Measurements from ENCODE around the gene CTCFL.

CTCFL gene

DNA sequence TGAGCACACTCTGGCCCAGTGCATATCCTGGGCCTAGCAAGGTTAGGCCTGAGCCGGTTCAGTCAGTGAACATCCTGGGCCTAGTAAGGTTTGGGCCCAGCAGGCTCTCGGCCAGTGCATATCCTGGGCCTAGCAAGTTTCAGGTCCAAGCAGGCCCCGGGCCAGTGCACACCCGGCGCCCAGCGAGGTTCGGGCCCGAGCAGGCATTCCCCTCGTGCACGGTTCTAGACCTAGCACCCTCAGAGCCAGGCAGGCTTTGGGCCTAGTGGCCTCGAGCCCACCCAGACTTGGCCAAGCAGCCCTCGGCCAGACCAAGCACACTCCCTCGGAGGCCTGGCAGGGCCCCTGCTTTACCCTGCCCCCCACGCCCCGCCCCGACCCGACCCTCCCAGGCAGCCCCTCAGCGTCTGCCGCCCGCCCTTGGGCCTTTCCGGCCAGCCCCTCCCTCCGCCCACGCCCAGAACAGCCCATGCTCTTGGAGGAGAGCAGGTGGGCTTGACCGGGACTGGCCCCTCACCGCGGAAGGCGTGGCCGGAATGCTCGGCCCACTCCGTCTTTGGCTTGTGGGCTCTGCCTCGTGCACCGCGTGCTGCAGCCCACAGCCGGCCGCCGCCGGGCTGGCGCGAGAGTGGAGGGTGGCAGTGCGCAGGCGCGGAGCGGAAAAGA, at the start of gene CTCFL:
Gene CTCFL, minus strand, starts transcription at position 630 of the 666 bp plus-strand sequence. CDS start 935 bp downstream, outside the sequence.
- DNase-seq: no peak

DNA sequence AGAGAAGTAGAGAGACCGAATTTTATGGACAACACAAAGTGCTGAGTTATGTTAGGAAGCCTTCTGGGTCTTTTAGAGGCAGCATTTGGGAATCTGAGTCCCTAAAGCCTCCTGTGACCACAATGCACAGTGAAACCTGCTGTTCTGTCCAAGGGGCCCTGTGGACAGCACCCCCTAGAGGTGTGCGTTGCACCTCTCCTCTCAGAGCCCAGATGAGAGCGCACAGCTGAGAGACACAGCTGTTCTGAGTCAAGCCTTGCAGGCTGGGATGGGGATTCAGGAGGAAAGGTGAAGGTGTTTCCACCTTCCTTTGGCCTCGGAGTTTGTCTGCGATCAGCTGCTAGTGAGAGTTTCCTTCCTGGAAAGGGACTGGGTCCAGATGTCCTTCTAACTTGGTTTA, 49.0 kb upstream of the CTCFL start:
- DNase-seq: no peak

DNA sequence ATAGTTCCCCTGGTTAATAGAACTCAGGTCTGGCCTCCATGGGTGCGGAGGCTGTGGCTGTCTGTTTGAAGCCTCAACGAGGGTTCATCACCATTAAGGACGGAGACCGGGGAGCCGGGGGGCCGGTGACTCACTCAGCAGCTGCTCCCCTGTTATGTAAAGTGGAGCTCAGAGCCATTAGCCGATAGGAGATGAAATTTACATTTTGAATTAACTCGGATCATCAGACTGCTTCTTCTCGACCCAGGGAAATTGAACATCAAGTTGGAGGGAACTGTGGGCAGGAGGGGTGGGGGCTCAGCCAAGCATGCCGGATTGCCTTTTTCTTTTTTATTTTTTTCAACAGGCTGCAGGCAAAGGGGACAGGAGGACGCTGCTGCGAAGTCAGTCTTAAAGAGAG, 48.3 kb upstream of the CTCFL start:
- DNase-seq: no peak

- DNase-seq: no peak
Observed at GRCh38 chr20:57571782-57572416, 47.0 kb upstream of the CTCFL start.

- no peak for DNase-seq
Observed at GRCh38 chr20:57570920-57571319, 46.0 kb upstream of the CTCFL start.

DNA sequence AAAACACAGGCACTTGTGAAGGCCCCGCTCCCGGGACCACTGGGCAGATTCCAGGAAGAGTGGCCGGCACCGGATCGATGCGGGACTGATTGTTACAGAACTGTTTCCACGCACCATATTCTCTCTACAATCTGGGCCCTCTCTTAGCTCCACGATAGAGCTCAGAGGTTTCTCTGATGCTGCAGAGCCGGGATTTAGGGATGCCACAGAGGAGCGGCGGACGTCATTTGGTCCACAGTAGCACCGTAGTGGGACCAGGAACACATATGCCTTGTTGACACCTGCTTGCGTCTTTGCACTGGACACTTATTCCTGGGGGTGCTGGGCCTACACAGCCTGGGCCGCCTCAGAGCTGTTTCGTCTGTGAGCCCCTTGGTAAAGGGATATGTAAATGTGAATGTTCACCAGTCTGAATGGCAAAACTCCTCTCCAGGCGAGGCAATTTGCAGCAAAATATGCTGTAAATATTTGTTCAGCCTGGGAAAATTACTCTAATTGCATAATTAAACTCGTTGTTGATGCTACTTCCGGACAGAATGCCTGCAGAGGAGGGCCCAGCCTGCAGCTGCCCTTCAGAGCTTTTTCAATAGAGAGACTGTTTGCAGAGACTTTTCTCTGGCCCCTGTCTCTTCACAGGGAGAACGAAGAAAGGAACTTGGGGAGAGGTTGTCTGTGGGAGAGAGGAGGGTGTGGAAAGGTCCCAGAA, 45.4 kb upstream of the CTCFL start:
- no peak for DNase-seq

- no peak for DNase-seq
Observed at GRCh38 chr20:57568960-57569359, 44.0 kb upstream of the CTCFL start.

GRCh38 chr20:57568088-57568896, 43.4 kb upstream of the CTCFL start:
- DNase-seq: no peak

- DNase-seq: no peak
Observed at GRCh38 chr20:57567471-57568079, 42.6 kb upstream of the CTCFL start.

DNA sequence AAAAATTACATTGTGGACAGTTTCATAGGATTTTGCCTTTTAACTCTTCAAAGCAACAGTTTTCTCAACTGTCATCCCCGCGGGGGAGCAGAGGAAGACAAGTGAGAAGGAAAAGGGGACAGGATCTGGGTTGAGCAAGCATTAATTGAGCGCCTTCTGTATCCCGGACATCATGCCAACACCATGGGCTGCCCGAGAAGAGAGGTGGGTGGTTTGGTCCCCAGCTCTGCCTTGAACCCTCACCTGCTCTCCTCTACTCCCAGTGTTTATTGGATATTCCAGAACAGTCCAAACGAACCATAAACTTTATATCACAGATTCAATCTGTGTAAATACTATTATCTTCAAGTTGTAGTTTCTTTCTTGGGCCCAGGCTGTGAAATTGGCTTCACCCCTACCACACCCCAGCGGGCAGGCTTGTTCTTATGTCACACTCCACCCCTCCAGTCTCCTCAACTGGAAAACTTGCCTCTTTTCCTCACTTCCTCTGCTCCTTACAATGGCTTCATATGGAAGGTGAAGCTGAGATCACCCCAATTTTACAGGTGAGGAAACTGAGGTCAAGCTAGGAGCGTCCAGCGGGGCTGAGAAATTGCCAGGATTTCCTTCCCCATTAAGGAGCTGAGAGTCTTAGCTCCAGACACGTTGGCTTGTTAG, 42.0 kb upstream of the CTCFL start:
- DNase-seq: no peak

GRCh38 chr20:57566399-57566798, 41.5 kb upstream of the CTCFL start:
- DNase-seq: no peak

DNA sequence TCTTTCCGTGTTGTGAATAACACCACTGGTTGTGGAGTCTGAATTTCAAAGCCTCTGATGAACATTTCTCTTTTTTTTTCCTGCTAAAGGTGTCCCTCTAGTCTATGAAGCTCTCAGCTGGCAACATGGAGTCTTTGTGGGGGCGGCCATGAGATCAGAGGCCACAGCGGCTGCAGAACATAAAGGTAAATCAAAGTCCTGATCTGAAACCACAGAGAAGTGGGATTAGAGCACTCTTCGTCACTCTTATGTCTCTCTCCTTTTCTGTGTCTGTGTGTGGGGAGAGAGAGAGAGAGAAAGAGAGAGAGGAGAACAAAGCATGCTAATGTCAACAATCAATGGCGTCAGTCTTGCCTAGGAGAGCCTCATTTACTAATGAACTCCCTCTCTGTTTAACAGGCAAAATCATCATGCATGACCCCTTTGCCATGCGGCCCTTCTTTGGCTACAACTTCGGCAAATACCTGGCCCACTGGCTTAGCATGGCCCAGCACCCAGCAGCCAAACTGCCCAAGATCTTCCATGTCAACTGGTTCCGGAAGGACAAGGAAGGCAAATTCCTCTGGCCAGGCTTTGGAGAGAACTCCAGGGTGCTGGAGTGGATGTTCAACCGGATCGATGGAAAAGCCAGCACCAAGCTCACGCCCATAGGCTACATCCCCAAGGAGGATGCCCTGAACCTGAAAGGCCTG, 40.2 kb upstream of the CTCFL start:
- DNase-seq: no peak

- DNase-seq: no peak
Observed at GRCh38 chr20:57564180-57564802, 39.4 kb upstream of the CTCFL start.

GRCh38 chr20:57563522-57563921, 38.6 kb upstream of the CTCFL start:
- DNase-seq: no peak

GRCh38 chr20:57562541-57563465, 37.9 kb upstream of the CTCFL start:
- DNase-seq: no peak

- no peak for DNase-seq
Observed at GRCh38 chr20:57561356-57562279, 36.7 kb upstream of the CTCFL start.

DNA sequence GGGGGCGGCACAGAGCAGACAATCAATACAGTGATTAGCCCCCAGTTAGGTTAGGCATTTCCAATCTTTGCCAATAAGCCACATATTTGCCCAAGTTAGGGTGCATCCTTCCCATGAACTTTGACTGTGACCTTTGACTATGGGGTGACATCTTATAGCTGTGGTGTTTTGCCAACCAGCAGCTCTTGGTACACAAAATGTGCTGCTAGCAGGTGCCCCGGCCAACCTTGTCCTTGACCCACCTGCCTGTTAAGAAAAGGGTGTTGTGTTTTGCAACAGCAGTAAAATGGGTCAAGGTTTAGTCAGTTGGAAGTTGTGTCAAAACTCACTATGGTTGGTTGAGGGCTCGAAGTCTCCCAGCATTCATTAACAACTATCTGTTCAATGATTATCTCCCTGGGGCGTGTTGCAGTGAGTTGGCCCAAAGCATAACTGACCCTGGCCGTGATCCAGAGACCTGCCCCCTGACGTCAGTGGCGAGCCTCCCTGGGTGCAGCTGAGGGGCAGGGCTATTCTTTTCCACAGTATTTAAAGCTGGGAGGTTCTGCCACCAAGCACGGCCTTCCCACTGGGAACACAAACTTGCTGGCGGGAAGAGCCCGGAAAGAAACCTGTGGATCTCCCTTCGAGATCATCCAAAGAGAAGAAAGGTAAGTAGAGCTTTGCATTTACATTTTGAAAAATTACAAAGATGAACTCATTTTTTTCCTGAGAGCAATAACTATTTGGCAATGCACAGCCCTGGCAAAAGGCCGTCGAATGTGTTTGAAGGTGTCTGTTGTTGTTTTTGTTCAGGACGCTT, 35.8 kb upstream of the CTCFL start, which contains the start of gene PCK1:
Gene PCK1, plus strand, starts transcription at position 557 of the 802 bp plus-strand sequence. CDS start 302 bp downstream, outside the sequence.
- DNase-seq: no peak

Measured in activated T-cell treated with anti-CD3 and anti-CD28 coated beads for 4 hours (primary cell).